Hepatocyte (in vitro differentiated cells): ENCODE results near the gene CDH22. TPM values are rescaled to one million over a fixed set of nuclear protein-coding genes. Genes with fewer than 3 reads are reported as not detected.

Experiments used
- DNase-seq: peaks from one replicate; pipeline ENCODE4 v3.0.0-alpha.2; 2016; ENCODE audit warnings: low spot score
- H2AFZ ChIP-seq: fragments of 200-600 bp; sonication (generic); 2 replicates; pipeline ENCODE4 v1.6.0; 2016; ENCODE audit warnings: antibody characterized with exemption, mild to moderate bottlenecking
- H3K27ac ChIP-seq: fragments of 200-600 bp; sonication (generic); 2 replicates; pipeline ENCODE4 v1.5.1; 2016; ENCODE audit warnings: mild to moderate bottlenecking
- H3K27me3 ChIP-seq: fragments of 200-600 bp; sonication (generic); 2 replicates; pipeline ENCODE4 v1.6.1; 2016
- H3K36me3 ChIP-seq: fragments of 200-600 bp; sonication (generic); replicated peaks from 2 replicates; pipeline ENCODE4 v1.5.1; 2016; ENCODE audit warnings: low read depth; ENCODE audit not compliant: insufficient read depth
- H3K4me1 ChIP-seq: fragments of 200-600 bp; sonication (generic); 2 replicates; pipeline ENCODE4 v1.5.1; 2016; ENCODE audit warnings: mild to moderate bottlenecking, moderate library complexity; ENCODE audit not compliant: insufficient read depth
- H3K4me2 ChIP-seq: fragments of 200-600 bp; sonication (generic); 2 replicates; pipeline ENCODE4 v1.6.0; 2016
- H3K4me3 ChIP-seq: fragments of 200-600 bp; sonication (generic); 2 replicates; pipeline ENCODE4 v1.5.1; 2016; ENCODE audit warnings: mild to moderate bottlenecking
- H3K79me2 ChIP-seq: fragments of 200-600 bp; sonication (generic); 2 replicates; pipeline ENCODE4 v1.6.0; 2017; ENCODE audit warnings: mild to moderate bottlenecking
- H3K9me2 ChIP-seq: fragments of 200-600 bp; sonication (generic); replicated peaks from 2 replicates; pipeline ENCODE4 v1.6.0; 2017; ENCODE audit warnings: mild to moderate bottlenecking; ENCODE audit not compliant: insufficient read depth
- H3K9me3 ChIP-seq: fragments of 200-600 bp; sonication (generic); 2 replicates; pipeline ENCODE4 v1.5.1; 2016; ENCODE audit warnings: low read depth, mild to moderate bottlenecking
- H4K20me1 ChIP-seq: fragments of 200-600 bp; sonication (generic); 2 replicates; pipeline ENCODE4 v1.6.0; 2016; ENCODE audit warnings: mild to moderate bottlenecking; ENCODE audit not compliant: insufficient read depth, poor library complexity, severe bottlenecking
- EZH2 ChIP-seq: fragments of 200-600 bp; sonication (generic); IDR thresholded peaks from 2 replicates; pipeline ENCODE4 v1.6.1; 2016; ENCODE audit warnings: antibody characterized with exemption, mild to moderate bottlenecking, borderline replicate concordance
- EZH2phosphoT487 ChIP-seq: fragments of 200-600 bp; sonication (generic); IDR thresholded peaks from one replicate; pipeline ENCODE4 v1.6.1; 2018; ENCODE audit warnings: antibody characterized with exemption, mild to moderate bottlenecking, low read depth, moderate library complexity; ENCODE audit not compliant: unreplicated experiment, severe bottlenecking
- WGBS: methylation state at CpG from one replicate; pipeline ENCODE4 v1.1.6; 2016; ENCODE audit warnings: low lambda C conversion rate; ENCODE audit errors: missing lambda C conversion rate; 5-methylcytosine and 5-hydroxymethylcytosine counted together
- polyA plus RNA-seq: library from polyadenylated mRNA; unstranded; fragments of >200 nt; fragmentation: Nextera tagmentation; extraction: Ambion mirVana; gene quantifications from 2 replicates; pipeline ENCODE4 v1.2.1, GENCODE V29; 2016
- total RNA-seq: library from RNA; depleted of rRNA; stranded (reverse); fragments of >200 nt; gene quantifications from 2 replicates; pipeline ENCODE4 v1.2.3, GENCODE V29; 2014
- TF ChIP-seq, protein P1 (sequence below): fragments of 200-600 bp; sonication (generic); IDR thresholded peaks from 2 replicates; pipeline ENCODE4 v1.5.1; 2016; ENCODE audit warnings: antibody characterized with exemption, mild to moderate bottlenecking; ENCODE audit not compliant: poor library complexity

Gene CDH22
- total and polyA plus RNA-seq, 2 experiments from 2014 or later = not detected

DNA sequence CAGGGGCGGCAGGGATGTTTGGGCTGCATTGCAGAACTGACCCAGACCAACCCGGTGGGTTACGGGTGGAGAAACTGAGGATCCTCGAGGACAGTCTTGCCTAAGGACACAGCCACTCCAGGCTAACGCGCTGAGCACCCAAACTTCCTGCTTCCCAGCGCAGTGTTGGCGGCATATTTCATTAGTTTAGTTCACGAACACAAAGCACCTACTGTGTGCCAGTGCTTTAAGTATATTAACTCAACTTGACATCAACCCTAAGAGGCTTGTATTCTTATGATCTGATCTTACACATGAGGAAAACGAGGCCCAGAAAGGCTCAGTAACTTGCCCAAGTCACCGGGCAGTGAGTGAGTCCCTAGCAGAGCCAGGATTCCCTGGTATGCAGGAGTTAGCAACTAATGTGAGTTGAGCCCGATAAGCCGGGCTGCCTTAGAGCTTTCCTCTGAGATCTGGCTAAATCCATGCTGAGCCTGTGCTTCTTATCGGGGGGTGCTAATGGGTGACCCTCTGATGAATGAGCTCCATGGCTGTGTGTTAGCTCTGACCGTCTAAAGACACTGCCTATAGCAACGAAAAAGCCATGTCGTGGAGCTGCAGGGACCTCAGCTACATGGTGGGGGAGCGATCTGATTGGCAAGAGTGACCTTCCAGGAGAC is 97.5 kb downstream of the CDH22 start:
- H3K27me3 ChIP-seq = peaks cover 7% of the 10 kb centered on the region
- no peaks in the 10 kb centered on the region for H3K9me3 ChIP-seq
- H3K4me2 ChIP-seq = no peak overlapping the region
- 62% methylated on average over 18 of the region's 18 CpGs for WGBS
- H4K20me1 ChIP-seq = no peaks in the 10 kb centered on the region
- H3K27ac ChIP-seq = no peak overlapping the region
- H3K4me1 ChIP-seq = peaks cover 3% of the 10 kb centered on the region
- no peak overlapping the region for H2AFZ ChIP-seq
- no peaks in the 10 kb centered on the region for H3K9me2 ChIP-seq
- no peak overlapping the region for H3K4me3 ChIP-seq
- no peak for DNase-seq
- TF ChIP-seq EZH2 = no peak
- TF ChIP-seq, protein P1, sequence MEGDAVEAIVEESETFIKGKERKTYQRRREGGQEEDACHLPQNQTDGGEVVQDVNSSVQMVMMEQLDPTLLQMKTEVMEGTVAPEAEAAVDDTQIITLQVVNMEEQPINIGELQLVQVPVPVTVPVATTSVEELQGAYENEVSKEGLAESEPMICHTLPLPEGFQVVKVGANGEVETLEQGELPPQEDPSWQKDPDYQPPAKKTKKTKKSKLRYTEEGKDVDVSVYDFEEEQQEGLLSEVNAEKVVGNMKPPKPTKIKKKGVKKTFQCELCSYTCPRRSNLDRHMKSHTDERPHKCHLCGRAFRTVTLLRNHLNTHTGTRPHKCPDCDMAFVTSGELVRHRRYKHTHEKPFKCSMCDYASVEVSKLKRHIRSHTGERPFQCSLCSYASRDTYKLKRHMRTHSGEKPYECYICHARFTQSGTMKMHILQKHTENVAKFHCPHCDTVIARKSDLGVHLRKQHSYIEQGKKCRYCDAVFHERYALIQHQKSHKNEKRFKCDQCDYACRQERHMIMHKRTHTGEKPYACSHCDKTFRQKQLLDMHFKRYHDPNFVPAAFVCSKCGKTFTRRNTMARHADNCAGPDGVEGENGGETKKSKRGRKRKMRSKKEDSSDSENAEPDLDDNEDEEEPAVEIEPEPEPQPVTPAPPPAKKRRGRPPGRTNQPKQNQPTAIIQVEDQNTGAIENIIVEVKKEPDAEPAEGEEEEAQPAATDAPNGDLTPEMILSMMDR = no peak
- no peak for TF ChIP-seq EZH2phosphoT487
- H3K79me2 ChIP-seq = no peaks in the 10 kb centered on the region
- H3K36me3 ChIP-seq = no peaks in the 10 kb centered on the region

DNA sequence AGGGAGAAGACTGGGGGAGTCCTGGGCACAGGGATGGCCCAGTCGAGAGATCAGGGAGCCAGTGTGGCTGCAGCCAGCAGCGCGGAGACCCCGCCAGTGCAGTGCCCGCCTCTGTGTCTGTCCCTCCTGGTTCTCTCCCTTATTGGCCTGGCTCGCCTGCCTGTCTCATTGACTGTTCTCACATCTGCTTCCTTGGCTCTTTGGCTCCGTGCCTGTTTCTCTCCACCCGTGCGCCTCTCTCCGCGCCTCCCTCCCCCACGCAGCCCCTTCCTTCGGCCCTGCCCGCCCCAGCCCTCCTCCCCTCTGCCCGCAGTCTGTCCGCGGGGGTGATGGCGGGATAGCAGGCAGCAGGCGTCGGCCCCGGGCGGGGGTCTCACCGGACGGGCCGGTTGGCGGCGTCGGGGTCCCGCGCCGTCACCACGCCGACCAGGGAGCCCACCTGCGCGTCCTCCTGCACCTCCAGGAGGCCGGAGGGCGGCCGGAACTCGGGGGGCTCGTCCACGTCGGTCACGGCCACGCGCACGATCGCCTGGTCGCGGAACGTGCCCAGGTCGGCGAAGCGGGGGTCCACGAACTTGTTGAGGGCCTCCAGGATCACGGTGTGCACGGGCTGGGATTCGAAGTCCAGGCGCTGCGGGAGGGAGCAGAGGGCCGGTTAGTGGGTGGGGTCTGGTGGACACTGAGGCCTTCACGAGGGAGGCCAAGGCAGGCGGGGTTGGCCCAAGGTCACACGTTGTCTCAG is 98.2 kb downstream of the CDH22 start:
- TF ChIP-seq EZH2phosphoT487 = no peak
- TF ChIP-seq, protein P1 = no peak
- no peak for TF ChIP-seq EZH2
- no peak overlapping the region for H2AFZ ChIP-seq
- no peaks in the 10 kb centered on the region for H3K79me2 ChIP-seq

DNA sequence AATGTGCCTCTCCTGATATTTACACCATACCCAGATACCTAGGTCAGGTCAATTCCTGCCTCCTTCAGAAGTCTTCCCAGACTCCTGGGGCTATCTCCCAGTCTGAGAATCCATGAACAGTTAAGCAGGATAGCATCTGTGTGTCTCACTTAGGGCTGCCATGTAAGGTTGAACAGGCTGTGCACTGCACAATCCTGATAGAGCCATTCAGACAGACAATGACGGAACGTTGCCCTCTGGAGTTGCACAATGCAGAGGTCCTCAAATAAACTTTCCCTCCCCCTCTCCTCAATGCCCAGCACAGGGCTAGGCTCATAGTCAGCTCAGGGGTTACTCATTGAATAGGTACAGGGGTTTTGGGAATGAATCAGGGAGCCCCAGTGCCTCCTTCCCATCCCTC is 100.5 kb downstream of the CDH22 start:
- Histone ChIP-seq H3K27ac (no peak overlapping the region), H4K20me1 (no peaks in the 10 kb centered on the region), H3K4me2 (no peak overlapping the region), H2AFZ (no peak overlapping the region), H3K79me2 (no peaks in the 10 kb centered on the region), H3K9me2 (no peaks in the 10 kb centered on the region), H3K4me3 (no peak overlapping the region), H3K27me3 (peaks cover 23% of the 10 kb centered on the region), H3K36me3 (no peaks in the 10 kb centered on the region), H3K9me3 (no peaks in the 10 kb centered on the region), H3K4me1 (no peaks in the 10 kb centered on the region)
- WGBS = 47% methylated on average over 2 of the region's 2 CpGs
- no peak for DNase-seq
- TF ChIP-seq EZH2 (no peak), EZH2phosphoT487 (no peak)
- TF ChIP-seq, protein P1 = no peak

More for the DNA sequence above, 98.2 kb downstream of the CDH22 start:
- WGBS = 95% methylated on average over 43 of the region's 63 CpGs
- H3K27ac ChIP-seq = no peak overlapping the region
- H3K4me3 ChIP-seq = no peak overlapping the region
- H3K9me2 ChIP-seq = no peaks in the 10 kb centered on the region
- no peaks in the 10 kb centered on the region for H3K4me1 ChIP-seq
- no peak for DNase-seq
- no peaks in the 10 kb centered on the region for H3K9me3 ChIP-seq
- H3K36me3 ChIP-seq = no peaks in the 10 kb centered on the region
- no peaks in the 10 kb centered on the region for H4K20me1 ChIP-seq
- H3K27me3 ChIP-seq = peaks cover 11% of the 10 kb centered on the region
- H3K4me2 ChIP-seq = no peak overlapping the region
